GM12878 (cell line): ENCODE measurements around the gene CDH15.

Experiments
- BHLHE40 ChIP-seq, 2 experiments: fragments of 450-650 bp in 1 of 2; IDR thresholded peaks; 2 replicates each; pipeline ENCODE4 v1.6.1; 2011 to 2017; ENCODE audit warnings: low read depth in 2 of 2, borderline replicate concordance in 1 of 2, improper control_type of control experiment in 1 of 2, low read length in 1 of 2, mild to moderate bottlenecking in 1 of 2
- CTCF ChIP-seq, 3 experiments: IDR thresholded peaks in 2 of 3; conservative IDR thresholded peaks in 1 of 3; 2 replicates each; pipeline ENCODE4 v1.5.1; 2011; ENCODE audit warnings: low read depth in 3 of 3, low read length in 3 of 3, mild to moderate bottlenecking in 3 of 3, control low read depth in 2 of 3, moderate library complexity in 2 of 3, inconsistent platforms in 1 of 3, mixed read lengths in 1 of 3; ENCODE audit not compliant: control insufficient read depth in 2 of 3, insufficient read depth in 1 of 3; ENCODE audit errors: extremely low read depth in 1 of 3
- EP300 ChIP-seq, 2 experiments: fragments of 150-350 bp in 1 of 2; IDR thresholded peaks; 2 replicates each; pipeline ENCODE4 v1.6.1; 2011 to 2012; ENCODE audit warnings: low read depth in 2 of 2, low read length in 2 of 2, borderline replicate concordance in 1 of 2, improper control_type of control experiment in 1 of 2, inconsistent platforms in 1 of 2; ENCODE audit not compliant: control insufficient read depth in 1 of 2
- LARP7 ChIP-seq: fragments of 450-650 bp; IDR thresholded peaks from 2 replicates; pipeline ENCODE4 v1.6.1; 2017; ENCODE audit warnings: mild to moderate bottlenecking
- MEF2B ChIP-seq: fragments of 450-650 bp; IDR thresholded peaks from 2 replicates; pipeline ENCODE4 v1.6.1; 2018; ENCODE audit warnings: mild to moderate bottlenecking, moderate library complexity; ENCODE audit not compliant: partially characterized antibody, poor library complexity, severe bottlenecking
- NBN ChIP-seq: fragments of 450-650 bp; IDR thresholded peaks from 2 replicates; pipeline ENCODE4 v1.6.1; 2016
- POLR2A ChIP-seq: IDR thresholded peaks from 2 replicates; pipeline ENCODE4 v1.6.1; 2011; ENCODE audit warnings: low read depth, mild to moderate bottlenecking, low read length
- SMAD1 ChIP-seq: fragments of 450-650 bp; IDR thresholded peaks from 2 replicates; pipeline ENCODE4 v1.6.1; 2018; ENCODE audit warnings: mild to moderate bottlenecking, low read depth; ENCODE audit not compliant: partially characterized antibody

- TF ChIP-seq BHLHE40 (IDR thresholded peaks at IDR 0.05; ENCODE audit: borderline replicate concordance in 1 of 2, low read depth in 2 of 2, low read length in 1 of 2), result no peak
- TF ChIP-seq SMAD1, result no peak
- no peak for TF ChIP-seq LARP7
- TF ChIP-seq POLR2A, result no peak
- TF ChIP-seq EP300 (IDR thresholded peaks at IDR 0.05; ENCODE audit: borderline replicate concordance in 1 of 2, control insufficient read depth in 1 of 2, low read depth in 2 of 2, low read length in 2 of 2), result no peak
- no peak for TF ChIP-seq CTCF (IDR thresholded peaks at IDR 0.05 in 2 of 3, conservative IDR thresholded peaks at IDR 0.05 in 1 of 3; ENCODE audit: control insufficient read depth in 2 of 3, extremely low read depth in 1 of 3, insufficient read depth in 1 of 3, low read depth in 3 of 3, low read length in 3 of 3)
- TF ChIP-seq NBN, result no peak
- no peak for TF ChIP-seq MEF2B
These were observed 72.1 kb downstream of the CDH15 start for GRCh38 chr16:89243664-89244063.
